HCT116 (cell line): Measurements from ENCODE around the gene ALB.

Experiments
- EZH2 ChIP-seq: fragments of 200-600 bp; sonication (generic); IDR thresholded peaks from 2 replicates; pipeline ENCODE4 v1.6.1; 2017; ENCODE audit warnings: antibody characterized with exemption, mixed run types
- EZH2phosphoT487 ChIP-seq: fragments of 200-600 bp; IDR thresholded peaks from 2 replicates; pipeline ENCODE4 v1.6.1; 2018; ENCODE audit warnings: antibody characterized with exemption, borderline replicate concordance
- JUND ChIP-seq: IDR thresholded peaks from 2 replicates; pipeline ENCODE4 v1.6.1; 2012
- POLR2A ChIP-seq: IDR thresholded peaks from 2 replicates; pipeline ENCODE4 v1.7.0; 2011; ENCODE audit warnings: borderline replicate concordance; ENCODE audit not compliant: insufficient read depth, insufficient read length; ENCODE audit errors: extremely low read depth
- POLR2AphosphoS5 ChIP-seq: IDR thresholded peaks from 2 replicates; pipeline ENCODE4 v1.6.1; 2011; ENCODE audit warnings: mild to moderate bottlenecking, low read depth, low read length, moderate library complexity
- RAD21 ChIP-seq: IDR thresholded peaks from 2 replicates; pipeline ENCODE4 v1.6.1; 2012; ENCODE audit warnings: low read depth, mild to moderate bottlenecking
- SIN3A ChIP-seq: IDR thresholded peaks from 2 replicates; pipeline ENCODE4 v1.6.1; 2012; ENCODE audit warnings: low read depth
- SP1 ChIP-seq: IDR thresholded peaks from 2 replicates; pipeline ENCODE4 v1.6.1; 2012; ENCODE audit warnings: low read depth
- SRF ChIP-seq: IDR thresholded peaks from 2 replicates; pipeline ENCODE4 v1.6.1; 2012; ENCODE audit warnings: low read depth
- TCF7L2 ChIP-seq: IDR thresholded peaks from 2 replicates; pipeline ENCODE4 v1.7.0; 2011; ENCODE audit warnings: borderline replicate concordance, inconsistent platforms; ENCODE audit not compliant: insufficient read depth, insufficient read length; ENCODE audit errors: extremely low read depth
- TF ChIP-seq, protein P1 (sequence below), 3 experiments: fragments of 200-600 bp in 1 of 3; sonication (generic) in 1 of 3; IDR thresholded peaks in 2 of 3; conservative IDR thresholded peaks in 1 of 3; 2 replicates each; pipeline ENCODE4 v1.5.1; 2012 to 2017; ENCODE audit warnings: low read depth in 2 of 3, low read length in 2 of 3, antibody characterized with exemption in 1 of 3, borderline replicate concordance in 1 of 3, control low read depth in 1 of 3, mild to moderate bottlenecking in 1 of 3, mixed read lengths in 1 of 3, mixed run types in 1 of 3, moderate library complexity in 1 of 3; ENCODE audit not compliant: insufficient read depth in 1 of 3

DNA sequence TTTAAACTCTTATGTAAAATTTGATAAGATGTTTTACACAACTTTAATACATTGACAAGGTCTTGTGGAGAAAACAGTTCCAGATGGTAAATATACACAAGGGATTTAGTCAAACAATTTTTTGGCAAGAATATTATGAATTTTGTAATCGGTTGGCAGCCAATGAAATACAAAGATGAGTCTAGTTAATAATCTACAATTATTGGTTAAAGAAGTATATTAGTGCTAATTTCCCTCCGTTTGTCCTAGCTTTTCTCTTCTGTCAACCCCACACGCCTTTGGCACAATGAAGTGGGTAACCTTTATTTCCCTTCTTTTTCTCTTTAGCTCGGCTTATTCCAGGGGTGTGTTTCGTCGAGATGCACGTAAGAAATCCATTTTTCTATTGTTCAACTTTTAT lies at the start of gene ALB:
- TF ChIP-seq POLR2A (no peak), RAD21 (no peak), SIN3A (no peak), SRF (no peak), JUND (no peak), EZH2 (no peak), POLR2AphosphoS5 (no peak), EZH2phosphoT487 (no peak), TCF7L2 (no peak), SP1 (no peak)
- TF ChIP-seq, protein P1, sequence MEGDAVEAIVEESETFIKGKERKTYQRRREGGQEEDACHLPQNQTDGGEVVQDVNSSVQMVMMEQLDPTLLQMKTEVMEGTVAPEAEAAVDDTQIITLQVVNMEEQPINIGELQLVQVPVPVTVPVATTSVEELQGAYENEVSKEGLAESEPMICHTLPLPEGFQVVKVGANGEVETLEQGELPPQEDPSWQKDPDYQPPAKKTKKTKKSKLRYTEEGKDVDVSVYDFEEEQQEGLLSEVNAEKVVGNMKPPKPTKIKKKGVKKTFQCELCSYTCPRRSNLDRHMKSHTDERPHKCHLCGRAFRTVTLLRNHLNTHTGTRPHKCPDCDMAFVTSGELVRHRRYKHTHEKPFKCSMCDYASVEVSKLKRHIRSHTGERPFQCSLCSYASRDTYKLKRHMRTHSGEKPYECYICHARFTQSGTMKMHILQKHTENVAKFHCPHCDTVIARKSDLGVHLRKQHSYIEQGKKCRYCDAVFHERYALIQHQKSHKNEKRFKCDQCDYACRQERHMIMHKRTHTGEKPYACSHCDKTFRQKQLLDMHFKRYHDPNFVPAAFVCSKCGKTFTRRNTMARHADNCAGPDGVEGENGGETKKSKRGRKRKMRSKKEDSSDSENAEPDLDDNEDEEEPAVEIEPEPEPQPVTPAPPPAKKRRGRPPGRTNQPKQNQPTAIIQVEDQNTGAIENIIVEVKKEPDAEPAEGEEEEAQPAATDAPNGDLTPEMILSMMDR (IDR thresholded peaks at IDR 0.05 in 2 of 3, conservative IDR thresholded peaks at IDR 0.05 in 1 of 3; ENCODE audit: borderline replicate concordance in 1 of 3, insufficient read depth in 1 of 3, low read depth in 2 of 3, low read length in 2 of 3), result no peak
